PC-9 (cell line): ENCODE data around the gene COL5A3.

Source experiments
- CTCF ChIP-seq: fragments of 200-600 bp; sonication (generic); conservative IDR thresholded peaks from 2 replicates; pipeline ENCODE4 v1.6.1; 2017; ENCODE audit warnings: mixed run types, antibody characterized with exemption, mild to moderate bottlenecking, moderate library complexity
- EZH2 ChIP-seq: fragments of 200-600 bp; sonication (generic); IDR thresholded peaks from 2 replicates; pipeline ENCODE4 v1.8.0; 2017; ENCODE audit warnings: antibody characterized with exemption, low read depth

- TF ChIP-seq CTCF (no peak), EZH2 (no peak)
Measured at GRCh38 chr19:10037809-10038208, 27.5 kb upstream of the COL5A3 start.
